ENCODE results near the gene CSRNP3. TPM values are rescaled to one million over a fixed set of nuclear protein-coding genes. Genes with fewer than 3 reads are reported as not detected.

CSRNP3 gene
- total RNA-seq, 1 experiment from 2014 or later: not detected

- in situ Hi-C loops (cut with HindIII; ENCODE audit: low pct_unique_long_range_greater_than_20kb, low sequenced_read_pairs) (no loop called here), intact Hi-C loops (cut with micrococcal nuclease; ENCODE audit: unreplicated experiment) (no loop called here)
- no peaks in the 10 kb centered on the region for H3K9me3 ChIP-seq (ENCODE audit: control insufficient read depth, insufficient read depth, low read depth, low read length)
- H3K27ac ChIP-seq (ENCODE audit: low read length): no peak overlapping the region
- no peak for ATAC-seq
- no peaks in the 10 kb centered on the region for H3K27me3 ChIP-seq (ENCODE audit: control insufficient read depth, insufficient read depth, low read length)
- POLR2A ChIA-PET: no interaction called here
- H3K36me3 ChIP-seq (ENCODE audit: control insufficient read depth, insufficient read depth, low read length): no peaks in the 10 kb centered on the region
- no TSS peak for BruUV-seq (replicated peaks)
- no peaks in the 10 kb centered on the region for H3K4me1 ChIP-seq (ENCODE audit: control insufficient read depth, insufficient read depth, low read length)
- no peak overlapping the region for H3K4me3 ChIP-seq (ENCODE audit: low read depth in 2 of 2, low read length in 2 of 2)
- CTCF ChIA-PET: no interaction called here
- TF ChIP-seq SIN3A (IDR thresholded peaks at IDR 0.05; ENCODE audit: borderline replicate concordance, insufficient read depth, low read depth, low read length): no peak
- TF ChIP-seq, protein P1, sequence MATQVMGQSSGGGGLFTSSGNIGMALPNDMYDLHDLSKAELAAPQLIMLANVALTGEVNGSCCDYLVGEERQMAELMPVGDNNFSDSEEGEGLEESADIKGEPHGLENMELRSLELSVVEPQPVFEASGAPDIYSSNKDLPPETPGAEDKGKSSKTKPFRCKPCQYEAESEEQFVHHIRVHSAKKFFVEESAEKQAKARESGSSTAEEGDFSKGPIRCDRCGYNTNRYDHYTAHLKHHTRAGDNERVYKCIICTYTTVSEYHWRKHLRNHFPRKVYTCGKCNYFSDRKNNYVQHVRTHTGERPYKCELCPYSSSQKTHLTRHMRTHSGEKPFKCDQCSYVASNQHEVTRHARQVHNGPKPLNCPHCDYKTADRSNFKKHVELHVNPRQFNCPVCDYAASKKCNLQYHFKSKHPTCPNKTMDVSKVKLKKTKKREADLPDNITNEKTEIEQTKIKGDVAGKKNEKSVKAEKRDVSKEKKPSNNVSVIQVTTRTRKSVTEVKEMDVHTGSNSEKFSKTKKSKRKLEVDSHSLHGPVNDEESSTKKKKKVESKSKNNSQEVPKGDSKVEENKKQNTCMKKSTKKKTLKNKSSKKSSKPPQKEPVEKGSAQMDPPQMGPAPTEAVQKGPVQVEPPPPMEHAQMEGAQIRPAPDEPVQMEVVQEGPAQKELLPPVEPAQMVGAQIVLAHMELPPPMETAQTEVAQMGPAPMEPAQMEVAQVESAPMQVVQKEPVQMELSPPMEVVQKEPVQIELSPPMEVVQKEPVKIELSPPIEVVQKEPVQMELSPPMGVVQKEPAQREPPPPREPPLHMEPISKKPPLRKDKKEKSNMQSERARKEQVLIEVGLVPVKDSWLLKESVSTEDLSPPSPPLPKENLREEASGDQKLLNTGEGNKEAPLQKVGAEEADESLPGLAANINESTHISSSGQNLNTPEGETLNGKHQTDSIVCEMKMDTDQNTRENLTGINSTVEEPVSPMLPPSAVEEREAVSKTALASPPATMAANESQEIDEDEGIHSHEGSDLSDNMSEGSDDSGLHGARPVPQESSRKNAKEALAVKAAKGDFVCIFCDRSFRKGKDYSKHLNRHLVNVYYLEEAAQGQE (IDR thresholded peaks at IDR 0.05; ENCODE audit: insufficient read depth in 1 of 2, low read depth in 2 of 2, low read length in 1 of 2): no peak
- TF ChIP-seq TCF7L2 (IDR thresholded peaks at IDR 0.05; ENCODE audit: low read depth, low read length): no peak
- no peak for TF ChIP-seq CTCF (IDR thresholded peaks at IDR 0.05)
- TF ChIP-seq POLR2AphosphoS5 (IDR thresholded peaks at IDR 0.05; ENCODE audit: low read depth, low read length): no peak
- DNase-seq (ENCODE audit: low read depth, low spot score): no peak
These were observed 165.4 kb downstream of the CSRNP3 start for GRCh38 chr2:165634855-165635254.

GRCh38 chr2:165635532-165635931, 166.0 kb downstream of the CSRNP3 start:
- in situ Hi-C loops (cut with HindIII; ENCODE audit: low pct_unique_long_range_greater_than_20kb, low sequenced_read_pairs): no loop called here
- Histone ChIP-seq H3K4me3 (ENCODE audit: low read depth in 2 of 2, low read length in 2 of 2) (no peak overlapping the region), H3K27ac (ENCODE audit: low read length) (no peak overlapping the region), H3K27me3 (ENCODE audit: control insufficient read depth, insufficient read depth, low read length) (no peaks in the 10 kb centered on the region), H3K9me3 (ENCODE audit: control insufficient read depth, insufficient read depth, low read depth, low read length) (no peaks in the 10 kb centered on the region), H3K36me3 (ENCODE audit: control insufficient read depth, insufficient read depth, low read length) (no peaks in the 10 kb centered on the region), H3K4me1 (ENCODE audit: control insufficient read depth, insufficient read depth, low read length) (no peaks in the 10 kb centered on the region)
- no TSS peak for BruUV-seq (replicated peaks)
- no peak for TF ChIP-seq TCF7L2 (IDR thresholded peaks at IDR 0.05; ENCODE audit: low read depth, low read length)
- no peak for TF ChIP-seq CTCF (IDR thresholded peaks at IDR 0.05)
- TF ChIP-seq, protein P1 (IDR thresholded peaks at IDR 0.05; ENCODE audit: insufficient read depth in 1 of 2, low read depth in 2 of 2, low read length in 1 of 2): no peak
- no peak for TF ChIP-seq SIN3A (IDR thresholded peaks at IDR 0.05; ENCODE audit: borderline replicate concordance, insufficient read depth, low read depth, low read length)
- no peak for TF ChIP-seq POLR2AphosphoS5 (IDR thresholded peaks at IDR 0.05; ENCODE audit: low read depth, low read length)
- ChIA-PET CTCF (no interaction called here), POLR2A (no interaction called here)
- DNase-seq (ENCODE audit: low read depth, low spot score) (no peak), ATAC-seq (no peak)
- intact Hi-C loops (cut with micrococcal nuclease; ENCODE audit: unreplicated experiment): no loop called here

All from Panc1 (cell line).